ENCODE results near the gene ALKBH4. TPM values are rescaled to one million over a fixed set of nuclear protein-coding genes. Genes with fewer than 3 reads are reported as not detected.

ALKBH4 gene
- total and polyA plus RNA-seq, 2 donors from 2014 or later = 14.0 to 15.4 TPM

- H3K27me3 ChIP-seq (ENCODE audit: control insufficient read depth, insufficient read depth, low read length) = no peaks in the 10 kb centered on the region
- H3K27ac ChIP-seq (ENCODE audit: low read depth in 2 of 2, low read length in 2 of 2) = no peak overlapping the region
- no peak for TF ChIP-seq CTCF (IDR thresholded peaks at IDR 0.05; ENCODE audit: borderline replicate concordance, extremely low read depth, insufficient read depth)
- FAIRE-seq (no peak), DNase-seq (no peak)
- H3K9me3 ChIP-seq (ENCODE audit: control insufficient read depth in 2 of 3, insufficient read depth in 1 of 3, low read length in 3 of 3) = no peaks in the 10 kb centered on the region
- H3K9ac ChIP-seq (ENCODE audit: low read length in 3 of 3) = no peak overlapping the region
- H3K4me3 ChIP-seq (ENCODE audit: low read length in 3 of 3) = no peak overlapping the region
- intact Hi-C loops (cut with DNase I) = no loop called here
- peaks cover 2 to 21% (median 4%) of the 10 kb centered on the region in 3 donors for H3K36me3 ChIP-seq (ENCODE audit: control insufficient read depth in 2 of 3, insufficient read depth in 3 of 3, low read length in 3 of 3)
- H3K4me1 ChIP-seq (ENCODE audit: control insufficient read depth in 2 of 3, insufficient read depth in 2 of 3, low read depth in 1 of 3, low read length in 3 of 3) = no peaks in the 10 kb centered on the region
These were observed 39.9 kb downstream of the ALKBH4 start for GRCh38 chr7:102424787-102425218.

GRCh38 chr7:102424129-102424551 lies 40.5 kb downstream of the ALKBH4 start:
- H3K4me1 ChIP-seq (ENCODE audit: control insufficient read depth in 2 of 3, insufficient read depth in 2 of 3, low read depth in 1 of 3, low read length in 3 of 3) = no peaks in the 10 kb centered on the region
- H3K9me3 ChIP-seq (ENCODE audit: control insufficient read depth in 2 of 3, insufficient read depth in 1 of 3, low read length in 3 of 3) = no peaks in the 10 kb centered on the region
- FAIRE-seq (no peak), DNase-seq (peak in 4 of 5 donors; percentile 66 to 82 (median 70))
- no peak for TF ChIP-seq CTCF (IDR thresholded peaks at IDR 0.05; ENCODE audit: borderline replicate concordance, extremely low read depth, insufficient read depth)
- H3K27ac ChIP-seq (ENCODE audit: low read depth in 2 of 2, low read length in 2 of 2) = no peak overlapping the region
- no peak overlapping the region for H3K4me3 ChIP-seq (ENCODE audit: low read length in 3 of 3)
- H3K36me3 ChIP-seq (ENCODE audit: control insufficient read depth in 2 of 3, insufficient read depth in 3 of 3, low read length in 3 of 3) = peaks cover 2 to 25% (median 4%) of the 10 kb centered on the region in 3 donors
- intact Hi-C loops (cut with DNase I) = no loop called here
- H3K27me3 ChIP-seq (ENCODE audit: control insufficient read depth, insufficient read depth, low read length) = no peaks in the 10 kb centered on the region
- H3K9ac ChIP-seq (ENCODE audit: low read length in 3 of 3) = no peak overlapping the region

DNA sequence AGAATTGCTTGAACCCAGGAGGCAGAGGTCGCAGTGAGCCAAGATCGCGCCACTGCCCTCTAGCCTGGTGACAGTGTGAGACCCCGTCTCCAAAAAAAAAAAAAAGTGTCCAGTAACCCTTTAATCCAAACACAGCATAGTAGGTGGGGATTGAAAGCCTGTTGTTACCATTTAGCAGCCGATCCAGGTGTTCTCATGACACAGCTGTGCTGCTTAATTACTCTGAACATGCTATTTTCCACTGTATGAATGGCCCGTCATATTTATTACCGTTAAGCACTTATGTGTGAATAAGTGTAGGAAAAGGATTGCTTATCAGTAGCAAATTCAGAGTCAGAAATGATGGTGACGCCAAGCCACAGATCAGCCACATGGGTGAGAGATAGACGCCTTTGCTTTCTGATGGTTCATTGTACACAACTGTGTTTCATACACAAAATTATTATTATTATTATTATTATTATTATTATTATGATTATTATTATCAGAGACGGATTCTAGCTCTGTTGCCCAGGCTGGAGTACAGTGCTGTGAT lies 42.9 kb downstream of the ALKBH4 start:
- peaks cover 6 to 34% (median 9%) of the 10 kb centered on the region in 3 donors for H3K36me3 ChIP-seq (ENCODE audit: control insufficient read depth in 2 of 3, insufficient read depth in 3 of 3, low read length in 3 of 3)
- H3K4me1 ChIP-seq (ENCODE audit: control insufficient read depth in 2 of 3, insufficient read depth in 2 of 3, low read depth in 1 of 3, low read length in 3 of 3) = no peaks in the 10 kb centered on the region
- DNase-seq = no peak
- no peak overlapping the region for H3K4me3 ChIP-seq (ENCODE audit: low read length in 3 of 3)
- intact Hi-C loops (cut with DNase I) = no loop called here
- no peak for TF ChIP-seq CTCF (IDR thresholded peaks at IDR 0.05; ENCODE audit: borderline replicate concordance, extremely low read depth, insufficient read depth)
- no peak overlapping the region for H3K9ac ChIP-seq (ENCODE audit: low read length in 3 of 3)
- no peaks in the 10 kb centered on the region for H3K27me3 ChIP-seq (ENCODE audit: control insufficient read depth, insufficient read depth, low read length)
- no peak overlapping the region for H3K27ac ChIP-seq (ENCODE audit: low read depth in 2 of 2, low read length in 2 of 2)
- FAIRE-seq = no peak
- no peaks in the 10 kb centered on the region for H3K9me3 ChIP-seq (ENCODE audit: control insufficient read depth in 2 of 3, insufficient read depth in 1 of 3, low read length in 3 of 3)

DNA sequence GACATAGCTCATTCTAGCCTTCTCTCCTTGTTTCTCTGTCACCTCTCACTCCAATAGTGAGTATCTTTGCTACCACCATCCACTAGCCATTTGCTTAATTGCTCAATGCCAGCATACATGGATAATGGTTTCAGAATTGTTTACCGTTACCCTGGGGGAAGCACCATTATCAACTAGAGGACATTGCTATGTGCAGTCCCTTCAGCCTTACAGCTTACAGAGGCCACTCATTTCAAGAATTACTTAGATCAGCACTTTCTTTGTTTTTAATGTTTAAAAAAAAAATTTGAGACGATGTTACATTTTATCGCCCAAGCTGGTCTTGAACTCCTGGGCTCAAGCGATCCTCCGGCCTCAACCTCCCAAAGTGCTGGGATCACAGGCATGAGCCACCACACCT lies 46.1 kb downstream of the ALKBH4 start:
- H3K4me1 ChIP-seq (ENCODE audit: control insufficient read depth in 2 of 3, insufficient read depth in 2 of 3, low read depth in 1 of 3, low read length in 3 of 3) = peaks cover 0 to 4% (median 0%) of the 10 kb centered on the region in 3 donors
- no peak overlapping the region for H3K4me3 ChIP-seq (ENCODE audit: low read length in 3 of 3)
- no peak overlapping the region for H3K27ac ChIP-seq (ENCODE audit: low read depth in 2 of 2, low read length in 2 of 2)
- H3K27me3 ChIP-seq (ENCODE audit: control insufficient read depth, insufficient read depth, low read length) = no peaks in the 10 kb centered on the region
- H3K9ac ChIP-seq (ENCODE audit: low read length in 3 of 3) = no peak overlapping the region
- TF ChIP-seq CTCF (IDR thresholded peaks at IDR 0.05; ENCODE audit: borderline replicate concordance, extremely low read depth, insufficient read depth) = no peak
- DNase-seq (no peak), FAIRE-seq (no peak)
- peaks cover 9 to 30% (median 11%) of the 10 kb centered on the region in 3 donors for H3K36me3 ChIP-seq (ENCODE audit: control insufficient read depth in 2 of 3, insufficient read depth in 3 of 3, low read length in 3 of 3)
- H3K9me3 ChIP-seq (ENCODE audit: control insufficient read depth in 2 of 3, insufficient read depth in 1 of 3, low read length in 3 of 3) = no peaks in the 10 kb centered on the region
- intact Hi-C loops (cut with DNase I) = no loop called here

All from kidney (tissue), 14 donors.